Sigmoid colon (tissue), 4 donors: Measurements from ENCODE around the gene IL32.

Source experiments
- CTCF ChIP-seq, 4 experiments: fragments of 450-650 bp in 3 of 4; fragments of 200-600 bp in 1 of 4; IDR thresholded peaks; one replicate each; pipeline ENCODE4 v1.5.1; 2016 to 2019; ENCODE audit warnings: antibody characterized with exemption in 4 of 4, mild to moderate bottlenecking in 3 of 4, moderate library complexity in 2 of 4
- EP300 ChIP-seq, 4 donors: sonication (generic); formaldehyde crosslinking; IDR thresholded peaks; one replicate each; pipeline ENCODE4 v1.6.1; 2017; ENCODE audit warnings: antibody characterized with exemption in 4 of 4

GRCh38 chr16:3084969-3085670 is 19.7 kb downstream of the IL32 start:
- TF ChIP-seq CTCF (IDR thresholded peaks at IDR 0.05) (no peak), EP300 (IDR thresholded peaks at IDR 0.05) (no peak)
